ENCODE results near the gene PTGES.

The PTGES gene

DNA sequence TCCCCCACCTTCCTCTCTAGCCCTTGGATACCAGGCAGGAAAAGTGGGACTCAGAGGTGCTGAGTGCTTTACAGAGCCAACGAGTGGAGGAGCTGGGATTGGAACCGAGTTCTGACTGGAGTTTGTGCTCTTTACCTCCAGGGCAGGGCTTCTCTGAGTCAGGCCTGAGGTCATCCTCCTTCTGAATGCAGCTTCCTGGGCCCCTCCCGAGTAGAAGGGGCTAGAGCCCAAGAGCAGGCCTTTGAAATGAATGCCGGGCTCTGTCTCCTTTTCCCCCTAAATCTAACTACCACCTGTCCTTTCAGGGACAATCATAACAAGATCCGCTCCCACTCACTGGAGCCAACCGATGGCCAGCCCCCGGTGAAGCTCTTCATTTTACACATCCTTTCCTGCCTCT is 12.7 kb downstream of the PTGES start:
- TF ChIP-seq, protein P1, sequence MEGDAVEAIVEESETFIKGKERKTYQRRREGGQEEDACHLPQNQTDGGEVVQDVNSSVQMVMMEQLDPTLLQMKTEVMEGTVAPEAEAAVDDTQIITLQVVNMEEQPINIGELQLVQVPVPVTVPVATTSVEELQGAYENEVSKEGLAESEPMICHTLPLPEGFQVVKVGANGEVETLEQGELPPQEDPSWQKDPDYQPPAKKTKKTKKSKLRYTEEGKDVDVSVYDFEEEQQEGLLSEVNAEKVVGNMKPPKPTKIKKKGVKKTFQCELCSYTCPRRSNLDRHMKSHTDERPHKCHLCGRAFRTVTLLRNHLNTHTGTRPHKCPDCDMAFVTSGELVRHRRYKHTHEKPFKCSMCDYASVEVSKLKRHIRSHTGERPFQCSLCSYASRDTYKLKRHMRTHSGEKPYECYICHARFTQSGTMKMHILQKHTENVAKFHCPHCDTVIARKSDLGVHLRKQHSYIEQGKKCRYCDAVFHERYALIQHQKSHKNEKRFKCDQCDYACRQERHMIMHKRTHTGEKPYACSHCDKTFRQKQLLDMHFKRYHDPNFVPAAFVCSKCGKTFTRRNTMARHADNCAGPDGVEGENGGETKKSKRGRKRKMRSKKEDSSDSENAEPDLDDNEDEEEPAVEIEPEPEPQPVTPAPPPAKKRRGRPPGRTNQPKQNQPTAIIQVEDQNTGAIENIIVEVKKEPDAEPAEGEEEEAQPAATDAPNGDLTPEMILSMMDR (IDR thresholded peaks at IDR 0.05; ENCODE audit: low read depth, low read length) = no peak
- H3K4me3 ChIP-seq (ENCODE audit: low read depth, low read length) = no peak overlapping the region

DNA sequence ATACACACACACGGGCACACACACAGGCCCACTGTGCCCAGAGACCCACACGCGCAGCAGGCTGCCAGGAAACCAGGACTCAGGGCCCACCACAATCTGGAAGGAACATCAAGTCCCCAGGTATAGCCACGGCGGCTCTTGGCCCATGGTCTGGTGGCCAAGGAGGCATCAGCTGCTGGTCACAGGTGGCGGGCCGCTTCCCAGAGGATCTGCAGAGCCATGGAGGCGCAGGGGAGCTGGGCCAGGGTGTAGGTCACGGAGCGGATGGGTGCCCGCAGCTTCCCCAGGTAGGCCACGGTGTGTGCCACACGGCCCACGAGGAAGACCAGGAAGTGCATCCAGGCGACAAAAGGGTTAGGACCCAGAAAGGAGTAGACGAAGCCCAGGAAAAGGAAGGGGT is 13.4 kb downstream of the PTGES start:
- no peak overlapping the region for H3K4me3 ChIP-seq (ENCODE audit: low read depth, low read length)
- TF ChIP-seq, protein P1 (IDR thresholded peaks at IDR 0.05; ENCODE audit: low read depth, low read length) = no peak

DNA sequence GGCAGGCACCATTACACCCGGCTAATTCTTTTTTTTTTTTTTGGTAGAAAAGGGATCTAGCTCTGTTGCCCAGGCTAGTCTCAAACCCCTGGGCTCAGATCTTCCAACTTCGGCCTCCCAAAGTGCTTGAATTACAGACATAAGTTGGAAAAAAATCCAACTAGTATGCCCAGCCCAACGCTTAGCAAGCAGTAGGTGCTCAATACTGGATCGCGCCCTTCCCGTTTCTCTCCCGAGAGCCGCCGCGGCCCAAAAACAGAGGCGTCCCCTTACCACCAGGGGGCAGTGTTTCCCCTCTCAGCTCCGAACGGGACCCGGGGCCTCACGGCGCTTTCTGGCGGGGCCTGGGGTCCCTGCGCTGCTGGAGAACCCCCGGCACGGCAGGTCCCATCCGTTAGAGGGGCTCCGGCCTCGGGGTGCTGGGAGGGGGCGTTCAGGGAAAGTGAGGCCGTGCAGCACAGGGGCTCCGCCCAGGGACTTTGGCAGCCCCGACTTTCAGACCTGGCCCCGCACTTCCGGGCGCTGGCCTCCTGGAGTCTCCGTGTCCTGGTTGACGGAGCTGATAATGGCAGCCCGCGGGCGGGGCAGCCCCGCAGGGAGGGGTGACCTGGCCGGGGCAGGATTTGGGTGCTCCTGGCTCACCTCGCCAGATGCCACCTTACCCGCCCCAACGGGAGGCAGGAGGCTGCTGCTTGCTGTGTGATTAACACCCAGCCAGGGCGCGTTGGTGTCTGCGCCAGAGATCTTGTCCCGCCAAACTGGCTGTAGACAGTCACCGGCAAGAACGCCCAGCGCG is 15.2 kb downstream of the PTGES start:
- TF ChIP-seq, protein P1 (IDR thresholded peaks at IDR 0.05; ENCODE audit: low read depth, low read length) = peak; percentile 87
- H3K4me3 ChIP-seq (ENCODE audit: low read depth, low read length) = peak overlapping the region; percentile 49

DNA sequence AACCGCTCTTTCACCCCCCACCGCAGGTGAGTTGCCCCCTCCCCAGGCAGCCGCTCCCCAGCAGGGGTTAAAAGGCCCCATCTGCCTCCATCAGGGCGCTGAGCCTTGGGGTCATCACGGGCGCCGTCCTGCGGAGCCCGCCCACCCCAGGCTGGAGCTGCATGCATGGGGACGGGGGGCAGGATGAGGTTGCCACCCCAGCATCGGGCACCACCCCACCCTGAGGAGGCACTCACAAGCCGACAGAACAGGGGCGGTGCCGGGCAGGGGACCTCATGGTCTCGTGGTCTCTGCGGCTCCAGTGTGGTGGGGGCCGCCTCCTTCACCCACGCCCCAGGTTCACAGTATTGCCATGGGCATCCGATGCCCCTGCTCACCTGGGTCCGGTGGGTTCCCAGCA is 16.5 kb downstream of the PTGES start:
- TF ChIP-seq, protein P1 (IDR thresholded peaks at IDR 0.05; ENCODE audit: low read depth, low read length) = no peak
- no peak overlapping the region for H3K4me3 ChIP-seq (ENCODE audit: low read depth, low read length)

DNA sequence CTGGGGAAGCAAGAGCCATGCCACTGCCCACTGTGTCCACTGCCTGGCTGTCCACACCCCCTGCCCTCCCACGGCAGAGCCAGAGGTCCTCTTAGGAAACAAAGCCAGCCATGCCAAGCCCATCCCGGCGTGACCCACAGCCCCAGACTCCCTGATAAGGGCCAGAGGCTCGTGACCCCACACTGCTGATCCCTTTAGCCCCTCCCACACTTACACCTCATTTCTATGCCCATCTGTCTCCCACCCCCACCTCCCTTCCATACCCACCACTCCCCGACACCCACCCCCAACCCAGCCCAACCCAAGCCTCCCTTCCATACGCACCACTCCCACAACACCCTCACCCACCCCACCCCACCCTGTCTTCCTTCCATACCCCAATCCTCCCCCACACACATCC is 17.3 kb downstream of the PTGES start:
- TF ChIP-seq, protein P1 (IDR thresholded peaks at IDR 0.05; ENCODE audit: low read depth, low read length) = no peak
- H3K4me3 ChIP-seq (ENCODE audit: low read depth, low read length) = no peak overlapping the region

DNA sequence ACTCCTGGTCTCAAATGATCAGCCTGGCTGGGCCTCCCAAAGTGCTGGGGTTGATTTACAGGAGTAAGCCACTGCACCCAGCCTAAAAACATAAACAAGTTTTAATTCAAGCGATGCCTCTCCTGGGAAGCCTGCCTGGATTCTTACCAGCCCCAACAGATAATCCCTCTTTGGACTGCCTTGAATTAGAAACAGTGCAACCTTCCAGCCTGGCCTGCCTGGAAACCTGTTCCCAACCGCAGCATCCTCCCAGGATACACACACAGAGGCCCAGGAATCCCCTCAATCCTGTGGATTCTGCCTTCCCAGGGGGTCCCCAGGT is 19.2 kb downstream of the PTGES start:
- H3K4me3 ChIP-seq (ENCODE audit: low read depth, low read length) = no peak overlapping the region
- TF ChIP-seq, protein P1 (IDR thresholded peaks at IDR 0.05; ENCODE audit: low read depth, low read length) = no peak

DNA sequence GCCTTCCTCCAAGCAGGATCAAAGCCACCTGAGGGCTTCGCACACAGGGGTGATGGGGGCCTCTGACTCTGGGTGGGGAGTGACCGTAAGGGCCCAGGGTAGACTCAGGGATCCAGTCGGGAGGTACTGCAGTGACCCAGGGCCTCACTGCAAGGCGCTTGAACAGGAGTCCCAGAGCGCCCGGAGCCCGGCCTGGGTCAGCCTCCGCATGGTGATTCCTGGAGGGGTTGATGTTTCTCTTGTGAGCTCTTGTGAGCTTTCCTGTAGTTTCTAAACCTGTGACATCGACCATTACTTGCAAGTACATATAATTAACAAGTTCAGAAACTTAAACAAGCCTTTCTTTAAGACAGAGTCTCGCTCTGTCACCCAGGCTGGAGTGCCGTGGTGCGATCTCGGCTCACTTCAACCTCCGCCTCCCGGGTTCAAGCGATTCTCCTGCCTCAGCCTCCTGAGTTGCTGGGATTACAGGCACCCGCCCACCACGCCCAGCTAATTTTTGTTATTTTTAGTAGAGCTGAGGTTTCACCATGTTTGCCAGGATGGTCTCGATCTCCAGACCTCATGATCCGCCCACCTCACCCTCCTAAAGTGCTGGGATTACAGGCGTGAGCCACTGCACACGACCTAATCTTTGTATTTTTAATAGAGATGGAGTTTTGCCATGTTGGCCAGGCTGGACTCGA is 19.8 kb downstream of the PTGES start:
- TF ChIP-seq, protein P1 (IDR thresholded peaks at IDR 0.05; ENCODE audit: low read depth, low read length) = no peak
- no peak overlapping the region for H3K4me3 ChIP-seq (ENCODE audit: low read depth, low read length)

Data from WI38 (cell line).